Neural progenitor cell (in vitro differentiated cells): ENCODE measurements around the gene IL5RA. TPM values are rescaled to one million over a fixed set of nuclear protein-coding genes. Genes with fewer than 3 reads are reported as not detected.

Experiments
- DNase-seq: peaks from one replicate; pipeline ENCODE4 v3.0.0-alpha.2; 2016; ENCODE audit warnings: low spot score
- H2AFZ ChIP-seq: fragments of 200-600 bp; sonication (generic); replicated peaks from 2 replicates; pipeline ENCODE4 v1.6.1; 2016; ENCODE audit warnings: antibody characterized with exemption
- H3F3A ChIP-seq: fragments of 200-600 bp; sonication (generic); 2 replicates; pipeline ENCODE4 v1.6.1; 2016; ENCODE audit warnings: antibody characterized with exemption, low read depth
- H3K27ac ChIP-seq: fragments of 200-600 bp; sonication (generic); 2 replicates; pipeline ENCODE4 v1.5.1; 2016; ENCODE audit warnings: mild to moderate bottlenecking
- H3K27me3 ChIP-seq: fragments of 200-600 bp; sonication (generic); 2 replicates; pipeline ENCODE4 v1.6.1; 2016; ENCODE audit warnings: mild to moderate bottlenecking, moderate library complexity
- H3K36me3 ChIP-seq: fragments of 200-600 bp; sonication (generic); 2 replicates; pipeline ENCODE4 v1.5.1; 2016
- H3K4me1 ChIP-seq: fragments of 200-600 bp; sonication (generic); 2 replicates; pipeline ENCODE4 v1.6.1; 2016; ENCODE audit warnings: mixed run types
- H3K4me2 ChIP-seq: fragments of 200-600 bp; sonication (generic); 2 replicates; pipeline ENCODE4 v1.6.1; 2016
- H3K4me3 ChIP-seq: fragments of 200-600 bp; sonication (generic); 2 replicates; pipeline ENCODE4 v1.5.1; 2016
- H3K79me2 ChIP-seq: fragments of 200-600 bp; sonication (generic); 2 replicates; pipeline ENCODE4 v1.6.1; 2016; ENCODE audit warnings: low read depth
- H3K9ac ChIP-seq: fragments of 200-600 bp; sonication (generic); 2 replicates; pipeline ENCODE4 v1.6.1; 2016
- H3K9me3 ChIP-seq: fragments of 200-600 bp; sonication (generic); 2 replicates; pipeline ENCODE4 v1.5.1; 2016; ENCODE audit warnings: low read depth
- H4K20me1 ChIP-seq: fragments of 200-600 bp; sonication (generic); 2 replicates; pipeline ENCODE4 v1.6.1; 2016; ENCODE audit warnings: low read depth
- H3K27ac Mint-ChIP-seq: 3 replicates; pipeline ENCODE4 v1.8.0; 2021; ENCODE audit warnings: mixed read lengths
- H3K27me3 Mint-ChIP-seq: 2 replicates; pipeline ENCODE4 v1.8.0; 2022; ENCODE audit warnings: low read depth, mild to moderate bottlenecking, inconsistent platforms, moderate library complexity, mixed read lengths; ENCODE audit not compliant: insufficient read depth
- H3K36me3 Mint-ChIP-seq: 3 replicates; pipeline ENCODE4 v1.8.0; 2021; ENCODE audit warnings: mixed read lengths
- H3K4me1 Mint-ChIP-seq: 3 replicates; pipeline ENCODE4 v1.8.0; 2021; ENCODE audit warnings: mixed read lengths
- H3K4me3 Mint-ChIP-seq: 3 replicates; pipeline ENCODE4 v1.8.0; 2021; ENCODE audit warnings: mild to moderate bottlenecking, moderate library complexity, mixed read lengths
- H3K9me3 Mint-ChIP-seq: 3 replicates; pipeline ENCODE4 v1.8.0; 2020; ENCODE audit warnings: mixed read lengths
- CTCF ChIP-seq: fragments of 200-600 bp; sonication (generic); IDR thresholded peaks from 2 replicates; pipeline ENCODE4 v1.5.1; 2017; ENCODE audit warnings: antibody characterized with exemption, mild to moderate bottlenecking
- EZH2 ChIP-seq: fragments of 200-600 bp; sonication (generic); IDR thresholded peaks from 2 replicates; pipeline ENCODE4 v1.6.1; 2017; ENCODE audit warnings: antibody characterized with exemption, mild to moderate bottlenecking, moderate library complexity
- EZH2phosphoT487 ChIP-seq: fragments of 200-600 bp; sonication (generic); IDR thresholded peaks from 2 replicates; pipeline ENCODE4 v1.6.1; 2017; ENCODE audit warnings: antibody characterized with exemption
- total RNA-seq: library from RNA; depleted of rRNA; stranded (reverse); fragments of >200 nt; gene quantifications from 2 replicates; pipeline ENCODE4 v1.2.3, GENCODE V29; 2015; ENCODE audit warnings: low replicate concordance

Gene IL5RA
- total RNA-seq, 1 donor from 2014 or later, result not detected

DNA sequence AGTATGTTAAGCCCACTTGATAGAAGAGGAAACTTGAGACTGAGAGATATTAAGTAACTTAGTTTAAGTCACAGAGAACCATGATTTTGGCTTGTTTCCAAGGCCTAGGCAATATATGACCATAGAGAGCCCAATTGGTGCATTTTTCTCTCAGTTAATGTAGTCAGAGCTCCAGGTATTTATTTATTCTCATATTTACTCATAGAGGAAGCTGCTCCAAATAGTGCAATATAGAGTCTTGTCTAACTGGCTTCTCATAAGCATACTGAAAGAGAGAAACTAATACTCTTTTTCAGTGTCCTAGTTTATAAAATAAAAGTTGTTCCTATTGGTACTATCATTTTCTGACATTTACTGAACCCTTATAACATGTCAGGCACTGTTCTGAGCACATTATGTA lies 31.8 kb upstream of the IL5RA start:
- Histone ChIP-seq H3F3A (no peaks in the 10 kb centered on the region), H3K27me3 (no peaks in the 10 kb centered on the region), H3K4me3 (no peak overlapping the region), H3K79me2 (no peaks in the 10 kb centered on the region), H3K4me2 (no peak overlapping the region), H3K9ac (no peak overlapping the region), H3K36me3 (peaks cover 14% of the 10 kb centered on the region), H4K20me1 (no peaks in the 10 kb centered on the region), H3K4me1 (no peaks in the 10 kb centered on the region), H3K27ac (no peak overlapping the region), H2AFZ (no peak overlapping the region), H3K9me3 (no peaks in the 10 kb centered on the region)
- Mint-ChIP-seq H3K27ac (no peak overlapping the region), H3K36me3 (peaks cover 35% of the 10 kb centered on the region), H3K4me3 (no peak overlapping the region), H3K9me3 (no peaks in the 10 kb centered on the region), H3K27me3 (no peaks in the 10 kb centered on the region), H3K4me1 (peaks cover 7% of the 10 kb centered on the region)
- TF ChIP-seq EZH2, result no peak
- TF ChIP-seq EZH2phosphoT487, result no peak
- TF ChIP-seq CTCF, result no peak
- DNase-seq, result no peak

DNA sequence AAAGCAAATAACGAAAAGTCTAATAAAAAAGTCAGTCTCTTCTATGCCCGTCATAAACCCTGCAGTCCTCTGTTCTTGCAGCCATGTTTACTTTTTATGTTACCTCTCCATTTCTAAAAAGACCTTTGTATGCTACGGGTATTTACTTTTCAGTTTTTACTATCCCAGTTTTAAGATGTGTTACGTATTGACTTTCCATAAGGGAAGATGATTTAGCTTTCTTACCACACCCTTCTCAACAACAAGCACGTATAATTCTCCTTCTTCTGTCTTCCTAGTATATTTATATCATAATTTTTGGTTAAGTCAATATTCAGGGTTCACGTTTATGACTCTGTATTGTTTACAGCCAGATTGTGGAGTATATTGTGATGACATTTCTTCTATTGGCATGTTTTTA lies 27.4 kb upstream of the IL5RA start:
- H4K20me1 ChIP-seq, result peaks cover 16% of the 10 kb centered on the region
- H3K27me3 Mint-ChIP-seq, result no peaks in the 10 kb centered on the region
- H3F3A ChIP-seq, result no peaks in the 10 kb centered on the region
- no peaks in the 10 kb centered on the region for H3K9me3 ChIP-seq
- peaks cover 1% of the 10 kb centered on the region for H3K4me1 Mint-ChIP-seq
- no peak for DNase-seq
- peaks cover 39% of the 10 kb centered on the region for H3K79me2 ChIP-seq
- H3K9ac ChIP-seq, result no peak overlapping the region
- H3K27ac Mint-ChIP-seq, result no peak overlapping the region
- H3K36me3 ChIP-seq, result no peaks in the 10 kb centered on the region
- H3K4me2 ChIP-seq, result no peak overlapping the region
- no peaks in the 10 kb centered on the region for H3K9me3 Mint-ChIP-seq
- no peak overlapping the region for H3K4me3 ChIP-seq
- H2AFZ ChIP-seq, result no peak overlapping the region
- H3K4me1 ChIP-seq, result no peaks in the 10 kb centered on the region
- no peak overlapping the region for H3K27ac ChIP-seq
- H3K4me3 Mint-ChIP-seq, result no peak overlapping the region
- H3K27me3 ChIP-seq, result no peaks in the 10 kb centered on the region
- TF ChIP-seq CTCF (no peak), EZH2phosphoT487 (no peak), EZH2 (no peak)
- peaks cover 19% of the 10 kb centered on the region for H3K36me3 Mint-ChIP-seq

DNA sequence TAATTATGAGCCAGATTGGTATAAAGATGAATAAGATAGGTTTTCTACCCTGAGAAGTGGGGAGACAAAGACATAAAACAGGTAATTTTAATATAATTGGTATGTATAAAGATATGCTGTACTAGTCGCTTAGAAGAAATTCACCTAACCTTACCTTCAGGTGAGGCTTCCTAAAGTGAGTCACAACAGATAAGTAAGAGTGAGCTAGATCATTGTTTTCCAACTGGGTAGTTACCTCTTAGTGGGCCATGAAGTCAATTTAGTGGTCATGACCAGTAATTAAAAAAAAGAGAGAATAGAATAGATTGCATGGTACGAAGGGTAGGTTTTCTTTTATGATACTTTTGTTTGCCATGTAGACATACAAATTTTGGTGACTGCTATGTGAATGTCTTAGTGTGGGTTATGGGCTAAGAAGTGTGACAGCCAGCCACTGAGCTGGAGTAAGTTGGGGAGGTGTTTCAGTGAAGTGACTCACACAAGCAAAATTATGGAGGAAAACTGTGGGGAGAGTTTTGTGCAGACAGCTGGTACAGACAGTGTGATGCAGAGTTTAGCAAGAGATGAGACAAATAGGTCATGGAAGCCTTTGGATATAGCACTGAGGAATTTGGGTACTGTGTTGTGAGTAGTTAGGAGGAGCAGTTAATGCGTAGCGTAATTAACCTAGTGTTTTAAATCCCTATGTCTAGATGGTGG lies 24.7 kb upstream of the IL5RA start:
- Mint-ChIP-seq H3K9me3 (no peaks in the 10 kb centered on the region), H3K4me1 (no peaks in the 10 kb centered on the region), H3K4me3 (no peak overlapping the region), H3K36me3 (peaks cover 20% of the 10 kb centered on the region), H3K27me3 (no peaks in the 10 kb centered on the region), H3K27ac (no peak overlapping the region)
- no peak overlapping the region for H3K4me3 ChIP-seq
- no peak for DNase-seq
- H3K9ac ChIP-seq, result no peak overlapping the region
- peaks cover 16% of the 10 kb centered on the region for H4K20me1 ChIP-seq
- H3K79me2 ChIP-seq, result peaks cover 43% of the 10 kb centered on the region
- H3K27ac ChIP-seq, result no peak overlapping the region
- H3K36me3 ChIP-seq, result peaks cover 13% of the 10 kb centered on the region
- no peak overlapping the region for H2AFZ ChIP-seq
- no peak for TF ChIP-seq EZH2phosphoT487
- no peak for TF ChIP-seq CTCF
- no peak for TF ChIP-seq EZH2
- H3K4me1 ChIP-seq, result no peaks in the 10 kb centered on the region
- no peaks in the 10 kb centered on the region for H3K27me3 ChIP-seq
- no peaks in the 10 kb centered on the region for H3K9me3 ChIP-seq
- H3K4me2 ChIP-seq, result no peak overlapping the region
- H3F3A ChIP-seq, result no peaks in the 10 kb centered on the region
